GM12864 (cell line): ENCODE results near the gene SORBS1.

Source experiments
- DNase-seq: peaks from one replicate; pipeline ENCODE4 v3.0.0-alpha.2; 2011; ENCODE audit warnings: low read depth
- H3K4me3 ChIP-seq: 2 replicates; pipeline ENCODE4 v1.5.1; 2011; ENCODE audit warnings: mild to moderate bottlenecking, low read depth, low read length, control low read depth
- CTCF ChIP-seq: IDR thresholded peaks from 2 replicates; pipeline ENCODE4 v1.5.1; 2011; ENCODE audit warnings: low read depth, mild to moderate bottlenecking, moderate library complexity, low read length, control low read depth, inconsistent platforms; ENCODE audit errors: missing control alignments

Gene SORBS1

GRCh38 chr10:95279042-95279820 is 281.9 kb downstream of the SORBS1 start:
- TF ChIP-seq CTCF = no peak
- no peak overlapping the region for H3K4me3 ChIP-seq
- DNase-seq = no peak

DNA sequence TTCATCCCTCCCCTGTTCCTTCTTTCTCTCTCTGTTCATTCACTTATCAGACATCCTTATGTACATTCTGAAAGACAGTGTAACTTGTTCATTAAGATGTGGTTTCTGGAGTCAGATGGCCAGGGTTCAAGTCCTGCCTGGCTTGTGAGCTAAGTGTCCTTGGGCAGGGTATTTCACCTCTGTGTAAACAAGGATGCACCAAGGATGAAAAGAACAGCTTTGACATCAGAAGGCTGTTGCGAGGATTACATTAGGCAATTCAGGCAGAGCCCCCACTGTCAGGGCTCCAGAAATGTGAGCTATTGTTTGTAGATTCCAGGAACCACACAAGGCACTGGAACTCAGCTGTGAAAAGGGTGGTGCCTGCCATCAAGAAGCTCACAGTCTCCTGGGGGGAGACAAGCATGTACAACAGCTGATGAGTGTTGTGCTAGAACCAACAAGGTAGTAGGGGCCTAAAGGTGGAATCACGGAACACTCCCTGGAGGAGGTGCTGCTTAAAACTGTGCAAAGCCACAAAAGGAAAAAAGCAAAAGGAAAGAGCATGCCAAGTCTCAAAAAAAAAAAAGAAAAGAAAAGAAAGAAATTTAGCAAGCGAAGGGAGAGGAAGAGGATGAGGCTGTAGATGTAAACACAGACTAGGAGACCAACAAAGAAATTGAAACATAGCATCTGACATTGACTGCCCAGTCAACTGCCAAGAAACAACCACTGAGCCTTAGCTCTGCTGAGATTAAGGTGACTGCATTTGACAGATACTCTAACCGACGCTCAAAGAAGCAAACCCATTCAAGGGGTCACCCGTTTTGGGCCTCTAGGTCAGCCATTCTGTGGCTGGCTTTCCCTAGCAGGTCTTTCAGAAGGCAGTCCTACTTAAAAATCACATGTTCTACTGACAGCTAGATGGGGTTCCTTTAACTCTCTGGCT is 282.8 kb downstream of the SORBS1 start:
- TF ChIP-seq CTCF = no peak
- H3K4me3 ChIP-seq = no peak overlapping the region
- DNase-seq = no peak

DNA sequence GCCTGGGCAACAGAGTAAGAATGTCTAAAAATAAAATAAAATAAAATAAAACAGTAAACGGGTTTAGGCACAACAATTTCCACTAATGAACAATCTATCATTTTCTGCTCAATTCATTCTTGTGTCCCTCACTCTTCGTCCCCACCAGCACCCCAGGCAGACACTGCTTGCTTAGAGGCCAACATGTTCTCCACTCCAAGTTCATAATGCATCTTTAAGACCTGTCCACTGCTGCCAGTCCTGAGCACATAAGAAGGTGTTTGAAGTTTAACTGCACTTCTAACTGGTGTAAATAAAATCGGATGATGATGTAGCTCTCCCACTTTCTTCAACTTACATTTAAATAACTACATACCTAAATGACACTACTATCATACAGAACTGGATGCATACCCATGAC is 283.6 kb downstream of the SORBS1 start:
- no peak overlapping the region for H3K4me3 ChIP-seq
- no peak for TF ChIP-seq CTCF
- no peak for DNase-seq

DNA sequence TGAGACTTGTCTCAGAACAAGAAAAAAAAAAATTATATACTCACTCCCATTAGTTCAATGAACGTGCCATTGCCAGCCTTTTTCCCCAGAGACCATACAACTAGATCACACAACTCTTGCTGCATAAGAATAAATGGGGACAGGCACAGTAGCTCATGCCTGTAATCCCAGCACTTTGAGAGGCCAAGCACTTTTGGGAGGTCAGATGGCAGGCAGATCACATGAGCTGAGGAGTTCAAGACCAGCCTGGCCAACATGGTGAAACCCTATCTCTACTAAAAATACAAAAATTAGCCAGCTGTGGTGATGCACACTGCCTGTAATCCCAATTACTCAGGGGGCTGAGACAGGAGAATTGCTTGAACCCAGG is 284.0 kb downstream of the SORBS1 start:
- no peak for DNase-seq
- TF ChIP-seq CTCF = no peak
- H3K4me3 ChIP-seq = no peak overlapping the region

- DNase-seq = no peak
- no peak overlapping the region for H3K4me3 ChIP-seq
- no peak for TF ChIP-seq CTCF
Measured at GRCh38 chr10:95276367-95277200, 284.6 kb downstream of the SORBS1 start.

- no peak for TF ChIP-seq CTCF
- no peak overlapping the region for H3K4me3 ChIP-seq
- no peak for DNase-seq
Measured at GRCh38 chr10:95275726-95276366, 285.3 kb downstream of the SORBS1 start.
